Pulmonary artery endothelial cell (primary cell): Measurements from ENCODE around the gene ARRDC3. TPM values are rescaled to one million over a fixed set of nuclear protein-coding genes. Genes with fewer than 3 reads are reported as not detected.
"Not testable (repeated sequence)": the region's sequence is repeated elsewhere in the genome, so short reads cannot be mapped to it uniquely, and the experiment has no call there.

Experiments
- DNase-seq: peaks from one replicate; pipeline ENCODE4 v3.0.0-alpha.2; 2011; ENCODE audit warnings: low read depth, low spot score
- total RNA-seq: library from RNA; depleted of rRNA; stranded (reverse); fragments of >200 nt; gene quantifications from 2 replicates; pipeline ENCODE4 v1.2.3, GENCODE V29; 2014

ARRDC3 gene
- 48.9 and 85.3 TPM in 2 replicates for total RNA-seq

GRCh38 chr5:91383027-91383955 is at the start of gene ARRDC3:
TSS of gene ARRDC3 (minus strand) at chr5:91383317. CDS start at chr5:91383092, 225 bp downstream.
- peak; percentile 75 for DNase-seq

DNA sequence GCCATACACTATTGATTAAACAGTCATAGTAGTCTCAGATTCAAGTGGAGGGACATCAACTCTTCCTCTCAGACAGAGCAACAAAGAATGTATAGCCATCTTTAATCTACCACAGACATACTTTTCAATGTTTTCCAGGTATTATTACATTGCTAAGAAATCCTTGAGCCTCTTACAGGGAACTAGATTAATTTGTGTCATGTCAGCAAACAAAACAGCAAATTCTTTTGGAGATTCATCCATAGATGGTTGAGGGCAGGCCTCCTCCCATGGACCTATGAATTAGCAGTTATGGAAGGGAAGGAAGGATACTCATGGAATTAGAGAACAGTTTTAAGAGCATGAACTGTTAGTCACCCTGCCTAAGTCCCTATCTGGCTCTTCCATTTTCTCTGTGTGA is 47.8 kb upstream of the ARRDC3 start:
- DNase-seq = no peak

- DNase-seq = no peak
These were observed 41.7 kb upstream of the ARRDC3 start for GRCh38 chr5:91424638-91425436.

DNA sequence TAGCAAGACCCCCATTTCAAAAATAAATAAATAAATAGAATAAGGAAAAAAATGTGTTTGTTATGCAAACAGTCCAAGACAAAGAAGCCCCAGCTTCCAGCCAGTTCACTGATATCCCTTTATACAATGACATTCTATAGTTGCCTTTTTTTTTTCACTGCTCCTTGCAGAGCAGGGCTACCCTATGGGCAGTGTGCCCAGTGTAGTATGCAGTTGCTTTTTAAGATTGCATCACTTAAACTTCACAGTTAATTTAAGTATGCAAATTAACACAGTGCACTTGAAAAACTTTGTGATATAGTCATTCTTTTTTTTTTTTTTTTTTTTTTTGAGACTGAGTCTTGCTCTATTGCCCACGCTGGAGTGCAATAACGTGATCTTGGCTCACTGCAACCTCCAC is 40.8 kb upstream of the ARRDC3 start:
- no peak for DNase-seq

DNA sequence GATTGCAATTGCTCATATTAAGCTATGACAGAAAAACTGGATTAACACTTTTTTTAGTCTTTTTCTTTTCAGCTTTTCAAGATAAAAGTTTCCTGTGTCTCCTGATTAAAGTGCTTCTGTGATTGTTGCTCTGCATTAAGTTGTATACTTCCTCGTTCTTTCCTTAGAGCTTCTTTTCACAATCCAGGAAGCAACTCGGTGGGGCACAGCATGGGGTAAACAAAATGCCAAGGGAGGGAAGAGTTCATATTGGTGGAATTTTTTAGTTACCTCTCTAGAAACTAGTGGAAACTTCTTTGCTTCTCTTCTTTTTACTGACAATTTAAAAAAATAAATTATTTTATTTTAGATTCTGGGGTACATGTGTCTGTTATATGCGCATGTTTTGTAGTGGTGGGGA is 37.8 kb upstream of the ARRDC3 start:
- DNase-seq = no peak

DNA sequence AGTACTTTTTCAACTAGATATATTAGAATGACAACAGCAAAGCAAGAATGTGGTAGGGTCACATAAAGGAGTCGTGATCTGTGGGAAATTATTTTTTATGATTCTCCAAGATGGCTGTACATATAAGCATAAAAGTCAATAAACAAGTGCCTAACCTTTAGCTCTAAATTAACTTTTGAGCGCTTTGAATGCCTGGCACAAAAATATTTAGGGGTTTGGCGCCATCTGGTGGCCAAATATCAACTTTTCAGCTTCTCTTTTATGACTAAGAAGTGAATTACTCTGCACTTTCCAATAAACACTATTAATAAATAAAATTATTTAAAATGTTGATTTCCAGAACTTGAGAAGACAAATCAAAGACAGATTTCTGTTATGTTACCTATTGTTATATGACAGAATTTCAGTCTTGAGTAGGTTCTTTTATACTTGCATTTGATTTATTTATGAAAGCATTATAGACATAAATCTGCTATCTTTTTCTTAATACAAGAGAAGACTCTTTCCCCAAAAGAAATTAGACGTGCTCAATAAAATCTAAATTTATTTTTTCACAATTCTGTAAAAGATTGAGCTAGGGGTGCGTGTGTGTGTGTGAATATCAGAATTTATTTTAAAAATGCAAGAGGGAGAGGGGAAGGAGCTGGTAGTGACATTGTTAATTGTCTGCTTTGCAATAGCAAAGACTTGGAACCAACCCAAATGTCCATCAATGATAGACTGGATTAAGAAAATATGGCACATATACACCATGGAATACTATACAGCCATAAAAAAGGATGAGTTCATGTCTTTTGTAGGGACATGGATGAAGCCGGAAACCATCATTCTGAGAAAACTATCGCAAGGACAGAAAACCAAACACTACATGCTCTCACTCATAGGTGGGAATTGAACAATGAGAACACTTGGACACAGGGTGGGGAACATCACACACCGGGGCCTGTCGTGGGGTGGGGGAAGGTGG is 36.7 kb upstream of the ARRDC3 start:
- DNase-seq = peak; percentile 17

DNA sequence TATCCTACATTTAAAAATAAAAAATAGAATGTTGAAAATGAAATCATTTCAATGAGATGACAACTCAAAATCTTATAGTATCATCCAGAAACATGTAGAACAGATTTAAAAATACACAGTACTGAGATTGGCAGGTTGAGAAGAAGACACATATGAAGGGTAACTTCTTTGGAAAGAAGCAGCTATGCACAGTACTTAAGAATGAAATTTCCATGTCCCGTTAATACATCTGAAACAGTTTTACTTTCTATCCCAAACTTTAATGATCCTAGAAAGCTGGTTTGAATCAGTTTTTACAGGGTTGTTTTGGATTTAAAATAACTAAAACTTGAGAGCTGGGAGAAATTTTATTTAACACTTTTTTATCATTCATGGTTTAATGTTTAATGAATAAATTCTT is 36.0 kb upstream of the ARRDC3 start:
- DNase-seq = no peak

- no peak for DNase-seq
These were observed 35.0 kb upstream of the ARRDC3 start for GRCh38 chr5:91418158-91418557.

- DNase-seq = no peak
These were observed 34.1 kb upstream of the ARRDC3 start for GRCh38 chr5:91417219-91417618.

DNA sequence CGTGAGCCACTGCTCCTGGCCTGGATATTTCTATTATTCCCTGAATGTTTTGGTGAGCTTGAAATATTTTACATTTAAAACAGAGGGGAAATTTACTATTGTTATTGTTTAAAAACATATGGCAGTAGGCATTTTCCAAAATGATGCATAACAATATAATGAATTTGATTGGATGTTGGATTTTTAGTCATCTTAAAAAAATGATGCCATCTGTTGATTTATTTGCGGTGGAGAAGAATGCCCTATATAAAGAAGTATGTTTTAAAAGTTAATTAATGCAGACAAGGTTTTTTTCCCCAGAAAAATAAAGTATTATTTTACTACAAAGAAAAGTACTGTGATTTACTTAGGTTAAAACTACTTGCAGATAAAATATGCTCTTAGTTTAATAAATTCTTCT is 33.4 kb upstream of the ARRDC3 start:
- no peak for DNase-seq

DNA sequence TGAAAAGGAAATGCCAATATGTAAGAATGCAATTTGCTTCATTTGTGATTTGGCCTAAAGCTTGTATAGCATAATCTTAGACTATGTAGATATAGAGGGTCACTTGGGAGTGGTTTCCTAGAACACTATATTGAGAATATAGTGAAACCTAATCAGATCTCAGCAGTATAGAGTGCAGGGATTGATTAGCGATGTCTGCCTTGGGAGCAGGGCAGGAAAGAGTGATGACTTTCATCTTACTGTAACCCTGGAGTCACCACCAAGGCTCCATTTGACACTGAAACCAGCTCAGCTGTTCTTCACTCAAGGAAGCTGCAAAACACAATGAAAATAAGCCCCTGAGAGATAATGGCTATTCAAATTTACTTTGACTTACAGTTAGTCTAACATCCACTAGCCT is 26.2 kb upstream of the ARRDC3 start:
- DNase-seq = no peak

DNA sequence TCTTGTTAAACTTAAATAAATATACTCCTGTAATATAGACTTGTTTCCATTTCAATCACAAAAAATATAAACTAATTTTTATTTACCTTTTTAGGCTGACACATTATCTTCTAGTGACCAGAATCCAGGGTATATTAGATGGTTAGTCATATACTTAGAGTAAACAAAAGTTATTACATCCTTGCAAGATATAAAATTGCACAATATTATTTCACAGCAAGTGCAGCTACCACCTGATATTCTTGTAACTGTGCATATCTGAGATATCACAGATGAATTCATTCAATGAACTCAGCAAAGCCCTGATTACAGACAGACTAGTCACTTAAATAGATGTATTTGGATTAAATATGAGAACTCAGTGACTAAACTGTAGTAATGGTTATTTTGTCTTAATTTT is 25.6 kb upstream of the ARRDC3 start:
- no peak for DNase-seq

DNA sequence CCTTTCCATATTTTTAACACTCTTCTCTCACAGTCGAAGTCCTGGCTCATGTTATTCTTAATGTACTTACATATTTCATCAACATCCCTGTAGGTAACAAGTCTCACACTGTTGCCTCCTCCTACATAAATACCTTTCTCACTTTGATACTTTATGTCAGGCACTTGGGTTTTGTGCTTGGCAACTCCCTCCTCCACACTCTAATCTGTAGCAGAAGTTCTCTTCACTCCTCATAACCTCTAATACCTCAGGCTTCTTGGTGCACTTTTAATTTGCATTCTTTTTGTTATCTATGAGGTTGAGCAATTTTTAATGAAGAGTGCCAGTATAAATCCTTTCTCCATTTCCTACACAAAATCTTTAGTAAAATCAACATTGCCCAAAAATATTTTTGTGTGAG is 24.1 kb upstream of the ARRDC3 start:
- DNase-seq = no peak

DNA sequence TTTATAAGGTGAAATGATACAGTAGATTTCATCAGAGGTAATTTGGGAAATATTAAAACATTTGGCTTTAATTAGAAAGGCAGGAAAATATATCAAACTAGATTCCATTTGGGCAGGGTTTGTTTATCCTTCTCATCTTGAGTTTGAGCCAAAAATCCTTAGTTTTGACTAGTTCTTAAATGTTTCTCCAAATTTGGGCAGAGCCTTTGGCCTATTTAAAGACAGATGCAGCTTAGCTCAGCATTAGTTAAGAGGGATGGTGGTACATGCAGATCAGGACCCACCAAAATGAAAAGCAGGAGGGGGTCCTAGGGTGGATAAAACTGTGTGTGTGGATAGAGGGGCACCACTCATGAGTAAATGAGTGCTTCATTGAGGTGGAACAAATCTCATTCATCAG is 20.3 kb upstream of the ARRDC3 start:
- no peak for DNase-seq

DNA sequence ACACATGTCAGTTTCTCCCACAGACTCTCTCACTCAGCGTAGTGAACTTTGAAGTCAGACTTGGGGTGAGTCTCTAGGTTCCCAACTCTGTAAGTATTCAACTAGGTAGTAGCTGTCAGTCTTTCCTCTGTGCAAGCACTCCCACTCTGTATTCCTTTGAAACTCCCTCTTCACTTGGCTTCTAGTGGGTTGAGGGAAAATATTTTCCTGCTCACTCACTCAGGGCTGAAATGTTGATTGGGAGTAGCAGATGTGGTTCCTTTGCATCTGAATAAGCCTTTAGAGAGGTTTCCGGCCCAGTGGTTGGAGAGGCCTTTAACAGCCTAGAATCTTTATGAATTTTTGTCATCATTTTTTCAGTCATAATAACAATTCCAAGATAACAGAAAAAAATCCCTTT is 18.1 kb upstream of the ARRDC3 start:
- no peak for DNase-seq

GRCh38 chr5:91397791-91398190 is 14.7 kb upstream of the ARRDC3 start:
- DNase-seq = no peak

GRCh38 chr5:91390268-91390667 is 7.2 kb upstream of the ARRDC3 start:
- DNase-seq = no peak

GRCh38 chr5:91389555-91389954 is 6.4 kb upstream of the ARRDC3 start:
- not testable (repeated sequence) for DNase-seq

DNA sequence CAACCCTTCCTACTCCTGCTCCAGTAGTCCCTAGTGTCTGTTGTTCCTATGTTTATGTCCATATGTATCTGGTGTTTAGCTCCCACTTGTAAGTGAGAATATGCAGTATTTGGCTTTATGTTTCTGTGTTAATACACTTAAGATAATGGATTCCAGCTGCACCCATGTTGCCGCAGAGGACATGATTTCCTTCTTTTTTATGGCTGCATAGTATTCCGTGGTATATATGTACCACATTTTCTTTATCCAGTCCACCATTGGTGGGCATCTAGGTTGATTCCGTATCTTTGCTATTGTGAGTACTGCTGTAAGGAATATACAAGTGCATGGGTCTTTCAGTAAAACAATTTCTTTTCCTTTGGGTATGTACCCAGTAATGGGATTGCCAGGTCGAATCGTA is 5.2 kb upstream of the ARRDC3 start:
- DNase-seq = no peak

DNA sequence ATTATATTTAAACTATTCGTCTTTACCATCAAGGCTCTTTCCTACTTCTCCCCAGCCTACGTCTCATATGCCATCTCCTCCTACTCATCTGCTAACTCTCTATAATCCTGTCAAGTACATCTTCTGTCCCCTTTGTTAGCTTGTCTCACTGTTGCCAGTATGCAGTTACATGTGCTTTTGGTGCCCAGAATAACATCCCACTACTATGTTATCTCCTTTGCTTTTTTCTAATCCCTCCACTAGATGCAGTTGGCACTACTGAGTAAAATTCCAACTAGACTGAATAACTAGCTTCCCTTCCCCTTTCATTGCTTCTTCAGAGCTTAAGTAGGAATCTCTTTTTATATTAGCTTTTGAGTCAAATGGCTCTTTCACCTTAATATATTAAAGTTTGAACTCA is 3.0 kb upstream of the ARRDC3 start:
- DNase-seq = no peak

- not testable (repeated sequence) for DNase-seq
These were observed 2.5 kb upstream of the ARRDC3 start for GRCh38 chr5:91385596-91385995.
